GM06990 (cell line): Measurements from ENCODE around the gene CLASP2.
"Not testable (repeated sequence)": the region's sequence is repeated elsewhere in the genome, so short reads cannot be mapped to it uniquely, and the experiment has no call there.

Source experiments
- DNase-seq: peaks from one replicate; pipeline ENCODE4 v3.0.0-alpha.2; 2011; ENCODE audit not compliant: insufficient read length; ENCODE audit errors: extremely low read depth
- H3K27me3 ChIP-seq: replicated peaks from 2 replicates; pipeline ENCODE4 v1.6.0; 2011; ENCODE audit warnings: low read length; ENCODE audit not compliant: control insufficient read depth, insufficient read depth
- H3K36me3 ChIP-seq: 2 replicates; pipeline ENCODE4 v1.5.1; 2011; ENCODE audit warnings: low read length; ENCODE audit not compliant: control insufficient read depth, insufficient read depth
- H3K4me3 ChIP-seq: replicated peaks from 2 replicates; pipeline ENCODE4 v1.5.1; 2011; ENCODE audit warnings: low read depth, mild to moderate bottlenecking, control low read depth, low read length
- CTCF ChIP-seq: IDR thresholded peaks from 2 replicates; pipeline ENCODE4 v1.5.1; 2011; ENCODE audit warnings: low read length, control low read depth, mild to moderate bottlenecking, inconsistent platforms; ENCODE audit not compliant: insufficient read depth, poor library complexity, severe bottlenecking

CLASP2 gene

GRCh38 chr3:33682770-33683169 lies 35.3 kb downstream of the CLASP2 start:
- TF ChIP-seq CTCF, result no peak
- no peaks in the 10 kb centered on the region; the same call in none of the 2 replicates for H3K36me3 ChIP-seq
- no peak for DNase-seq
- H3K27me3 ChIP-seq, result no peaks in the 10 kb centered on the region
- H3K4me3 ChIP-seq, result no peak overlapping the region

DNA sequence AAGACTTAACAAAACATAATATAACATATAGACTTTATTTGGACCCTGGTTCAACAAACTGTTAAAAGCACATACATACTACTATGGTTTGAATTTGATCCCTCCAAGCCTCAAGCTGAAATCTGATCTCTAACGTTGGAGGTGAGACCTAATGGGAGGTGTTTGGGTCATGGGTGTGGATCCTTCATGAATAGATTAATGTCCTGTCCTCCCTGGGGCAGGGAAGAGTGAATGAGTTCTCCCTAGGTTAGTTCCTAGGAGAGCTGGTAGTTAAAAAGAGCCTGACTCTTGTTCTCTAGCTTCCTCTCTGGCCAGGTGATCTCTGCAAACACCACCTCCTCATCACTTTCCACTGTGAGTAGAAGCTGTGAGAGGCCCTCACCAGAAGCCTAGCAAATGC lies 36.4 kb downstream of the CLASP2 start:
- Histone ChIP-seq H3K4me3 (no peak overlapping the region), H3K36me3 (no peaks in the 10 kb centered on the region; the same call in none of the 2 replicates), H3K27me3 (no peaks in the 10 kb centered on the region)
- no peak for TF ChIP-seq CTCF
- DNase-seq, result no peak

GRCh38 chr3:33678073-33678472 lies 40.0 kb downstream of the CLASP2 start:
- Histone ChIP-seq H3K27me3 (no peaks in the 10 kb centered on the region), H3K36me3 (no peaks in the 10 kb centered on the region; the same call in 1 of the 2 replicates), H3K4me3 (no peak overlapping the region)
- no peak for DNase-seq
- no peak for TF ChIP-seq CTCF

- H3K4me3 ChIP-seq, H3K36me3 ChIP-seq, DNase-seq, H3K27me3 ChIP-seq: not testable (repeated sequence)
Observed at GRCh38 chr3:33673436-33673835, 44.6 kb downstream of the CLASP2 start.

GRCh38 chr3:33668618-33669017 lies 49.4 kb downstream of the CLASP2 start:
- Histone ChIP-seq H3K27me3 (no peaks in the 10 kb centered on the region), H3K4me3 (no peak overlapping the region), H3K36me3 (no peaks in the 10 kb centered on the region)
- no peak for TF ChIP-seq CTCF
- no peak for DNase-seq

DNA sequence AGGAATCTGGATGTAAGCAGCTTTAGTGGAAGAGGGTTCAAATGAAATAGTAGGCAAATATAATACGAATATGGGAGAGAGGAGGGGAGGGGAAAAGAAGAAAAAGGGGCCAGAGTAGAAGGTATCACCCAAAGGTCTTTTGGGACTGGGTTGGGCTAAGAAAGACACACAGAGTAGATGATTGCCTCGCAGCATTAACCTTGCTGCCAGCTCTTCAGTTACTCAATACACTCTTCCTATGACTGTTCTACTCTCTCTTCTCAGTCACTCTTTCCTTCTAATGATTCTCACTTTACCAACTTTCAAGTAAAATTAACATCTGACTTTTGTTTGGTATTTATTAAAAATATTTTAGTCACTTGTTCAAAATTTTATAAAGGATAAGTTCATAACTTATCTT lies 52.8 kb downstream of the CLASP2 start:
- no peak for TF ChIP-seq CTCF
- no peak overlapping the region for H3K4me3 ChIP-seq
- no peak for DNase-seq
- no peaks in the 10 kb centered on the region for H3K36me3 ChIP-seq
- H3K27me3 ChIP-seq, result no peaks in the 10 kb centered on the region
